Prostate gland (tissue), 2 donors: Measurements from ENCODE around the gene TEDC2. TPM values are rescaled to one million over a fixed set of nuclear protein-coding genes. Genes with fewer than 3 reads are reported as not detected.
A peak's percentile ranks its signal among the peaks of the same experiment; 100 is the strongest.
"Not testable (repeated sequence)": the region's sequence is repeated elsewhere in the genome, so short reads cannot be mapped to it uniquely, and the experiment has no call there.

ENCODE experiments used
- DNase-seq: peaks from one replicate; pipeline ENCODE4 v3.0.0-alpha.2; 2019; ENCODE audit warnings: low spot score
- H3K27ac ChIP-seq, 2 donors: fragments of 200-600 bp; sonication (generic); 2 replicates each; pipeline ENCODE4 v1.5.1; 2017 to 2019
- H3K27me3 ChIP-seq: fragments of 200-600 bp; sonication (generic); replicated peaks from 2 replicates; pipeline ENCODE4 v1.5.1; 2019; ENCODE audit not compliant: insufficient read depth
- H3K36me3 ChIP-seq, 2 donors: fragments of 200-600 bp; sonication (generic); 1 replicate in 1 of 2; 2 replicates in 1 of 2; pipeline versions ENCODE4 v1.5.1 to v1.8.1; 2017 to 2019
- H3K4me1 ChIP-seq: fragments of 200-600 bp; sonication (generic); replicated peaks from 2 replicates; pipeline ENCODE4 v1.5.1; 2019
- H3K4me3 ChIP-seq, 2 donors: fragments of 200-600 bp; sonication (generic); 2 replicates each; pipeline ENCODE4 v1.5.1; 2017 to 2019
- H3K9me3 ChIP-seq: fragments of 200-600 bp; sonication (generic); 2 replicates; pipeline ENCODE4 v1.5.1; 2017
- CTCF ChIP-seq, 4 experiments: fragments of 200-600 bp in 2 of 4; fragments of 450-650 bp in 2 of 4; sonication (generic) in 2 of 4; IDR thresholded peaks; 1 replicate in 3 of 4; 2 replicates in 1 of 4; pipeline ENCODE4 v1.5.1; 2016 to 2019; ENCODE audit warnings: antibody characterized with exemption in 4 of 4, mild to moderate bottlenecking in 2 of 4, moderate library complexity in 2 of 4
- POLR2A ChIP-seq: fragments of 450-650 bp; IDR thresholded peaks from one replicate; pipeline ENCODE4 v1.6.1; 2016; ENCODE audit warnings: antibody characterized with exemption, mild to moderate bottlenecking
- POLR2AphosphoS5 ChIP-seq: sonication (generic); formaldehyde crosslinking; IDR thresholded peaks from one replicate; pipeline ENCODE4 v1.6.1; 2017; ENCODE audit warnings: antibody characterized with exemption
- WGBS: methylation state at CpG from one replicate; pipeline ENCODE4 v1.1.5; 2018; 5-methylcytosine and 5-hydroxymethylcytosine counted together
- intact Hi-C: fragments of 100-400 bp; cut with DNase I; formaldehyde crosslinking; loops from one replicate; pipeline ENCODE4 v1.14.2; 2022
- total RNA-seq, 2 donors: library from RNA; depleted of rRNA; stranded (reverse); fragments of >200 nt; gene quantifications; one replicate each; pipeline ENCODE4 v1.1.0, GENCODE V29; 2016

TEDC2 gene
- total RNA-seq, 2 donors from 2014 or later, result 3.0 to 12.1 TPM

GRCh38 chr16:2428784-2429033 is 31.2 kb upstream of the TEDC2 start:
- no peak for DNase-seq
- H3K4me1 ChIP-seq, result no peaks in the 10 kb centered on the region
- H3K4me3 ChIP-seq, result peak overlapping the region; percentile 75 to 91
- H3K36me3 ChIP-seq, result no peaks in the 10 kb centered on the region
- H3K27me3 ChIP-seq, result no peaks in the 10 kb centered on the region
- WGBS, result 0% methylated on average over 22 of the region's 24 CpGs
- no peaks in the 10 kb centered on the region for H3K9me3 ChIP-seq
- H3K27ac ChIP-seq, result peak overlapping the region; percentile 65
- no peak for TF ChIP-seq POLR2A
- intact Hi-C loops, result loop anchor here (5.0 kb wide), 2 partner anchors 69 to 91 kb away; no protein-coding TSS in a partner anchor

GRCh38 chr16:2429034-2429770 is 30.7 kb upstream of the TEDC2 start, which contains the start of gene CCNF:
TSS of gene CCNF (plus strand) at chr16:2429447. CDS start at chr16:2429482, 35 bp downstream.
- Histone ChIP-seq H3K36me3 (no peaks in the 10 kb centered on the region), H3K9me3 (no peaks in the 10 kb centered on the region), H3K27ac (peak within 1 kb of the TSS; percentile 65 to 82), H3K4me1 (no peaks in the 10 kb centered on the region), H3K4me3 (peak within 1 kb of the TSS; percentile 75 to 91), H3K27me3 (no peaks in the 10 kb centered on the region)
- intact Hi-C loops, result loop anchor here (5.0 kb wide), 2 partner anchors 68 to 92 kb away; no protein-coding TSS in a partner anchor
- peak; percentile 97 for DNase-seq
- under 1% methylated on average over 28 of the region's 103 CpGs for WGBS
- TF ChIP-seq POLR2AphosphoS5 (peak; percentile 78), CTCF (IDR thresholded peaks at IDR 0.05) (peak in 1 of 4 experiments; percentile 32), POLR2A (peak; percentile 56)

- Histone ChIP-seq H3K36me3 (no peaks in the 10 kb centered on the region), H3K4me3 (peak overlapping the region; percentile 75 to 91), H3K27me3 (no peaks in the 10 kb centered on the region), H3K9me3 (no peaks in the 10 kb centered on the region), H3K27ac (peak overlapping the region; percentile 65 to 82), H3K4me1 (no peaks in the 10 kb centered on the region)
- 4% methylated on average over 30 of the region's 46 CpGs for WGBS
- DNase-seq, result peak; percentile 55
- TF ChIP-seq POLR2A (peak; percentile 40), CTCF (IDR thresholded peaks at IDR 0.05) (peak in 2 of 4 experiments; percentile 58 to 61), POLR2AphosphoS5 (peak; percentile 66)
- intact Hi-C loops, result loop anchor here (5.0 kb wide), 2 partner anchors 67 to 93 kb away; no protein-coding TSS in a partner anchor
Observed at GRCh38 chr16:2429771-2430663, 29.9 kb upstream of the TEDC2 start.

- intact Hi-C loops, result no loop called here
- no peaks in the 10 kb centered on the region for H3K36me3 ChIP-seq
- H3K27ac ChIP-seq, result no peak overlapping the region
- H3K4me1 ChIP-seq, result no peaks in the 10 kb centered on the region
- H3K9me3 ChIP-seq, result no peaks in the 10 kb centered on the region
- WGBS, result 94% methylated on average over 6 of the region's 6 CpGs
- TF ChIP-seq POLR2AphosphoS5 (no peak), CTCF (IDR thresholded peaks at IDR 0.05) (no peak), POLR2A (no peak)
- DNase-seq, result no peak
- H3K27me3 ChIP-seq, result no peaks in the 10 kb centered on the region
- H3K4me3 ChIP-seq, result no peak overlapping the region
Observed at GRCh38 chr16:2432286-2432685, 27.6 kb upstream of the TEDC2 start.

- DNase-seq, result no peak
- H3K9me3 ChIP-seq, result no peaks in the 10 kb centered on the region
- no peaks in the 10 kb centered on the region for H3K27me3 ChIP-seq
- no peaks in the 10 kb centered on the region for H3K36me3 ChIP-seq
- intact Hi-C loops, result no loop called here
- no peak overlapping the region for H3K4me3 ChIP-seq
- TF ChIP-seq POLR2AphosphoS5, result no peak
- TF ChIP-seq POLR2A, result no peak
- no peak for TF ChIP-seq CTCF (IDR thresholded peaks at IDR 0.05)
- no peak overlapping the region for H3K27ac ChIP-seq
- 92% methylated on average over 15 of the region's 15 CpGs for WGBS
- no peaks in the 10 kb centered on the region for H3K4me1 ChIP-seq
Observed at GRCh38 chr16:2432801-2433505, 27.0 kb upstream of the TEDC2 start.

GRCh38 chr16:2435236-2435635 is 24.7 kb upstream of the TEDC2 start:
- H3K27me3 ChIP-seq, DNase-seq, H3K9me3 ChIP-seq, H3K36me3 ChIP-seq, intact Hi-C loops, H3K4me1 ChIP-seq, H3K27ac ChIP-seq, H3K4me3 ChIP-seq: not testable (repeated sequence)
- WGBS, result 74% methylated on average over 4 of the region's 4 CpGs
